IMR-90 (cell line): ENCODE data around the gene OR4C12.
"Not testable (repeated sequence)": the region's sequence is repeated elsewhere in the genome, so short reads cannot be mapped to it uniquely, and the experiment has no call there.

Experiments
- SMC3 ChIP-seq: fragments of 150-350 bp; IDR thresholded peaks from 2 replicates; pipeline ENCODE4 v1.6.1; 2016; ENCODE audit warnings: low read depth, mild to moderate bottlenecking, antibody characterized with exemption, low read length, moderate library complexity
- TF ChIP-seq, protein P1 (sequence below): conservative IDR thresholded peaks from 2 replicates; pipeline ENCODE4 v1.5.1; 2012; ENCODE audit warnings: mild to moderate bottlenecking, low read depth, low read length, improper control_type of control experiment
- TF ChIP-seq, protein P2 (sequence below): fragments of 150-350 bp; IDR thresholded peaks from 2 replicates; pipeline ENCODE4 v1.6.1; 2017; ENCODE audit warnings: mild to moderate bottlenecking, antibody characterized with exemption, low read length, low read depth

DNA sequence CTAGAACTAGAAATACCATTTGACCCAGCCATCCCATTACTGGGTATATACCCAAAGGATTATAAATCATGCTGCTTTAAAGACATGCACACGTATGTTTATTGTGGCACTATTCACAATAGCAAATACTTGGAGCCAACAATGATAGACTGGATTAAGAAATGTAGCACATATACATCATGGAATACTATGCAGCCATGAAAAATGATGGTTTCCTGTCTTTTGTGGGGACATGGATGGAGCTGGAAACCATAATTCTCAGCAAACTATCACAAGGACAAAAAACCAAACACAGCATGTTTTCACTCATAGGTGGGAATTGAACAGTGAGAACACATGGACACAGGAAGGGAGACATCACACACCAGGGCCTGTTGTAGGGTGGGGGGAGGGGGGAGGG lies 33.6 kb downstream of the OR4C12 start:
- TF ChIP-seq, protein P1, sequence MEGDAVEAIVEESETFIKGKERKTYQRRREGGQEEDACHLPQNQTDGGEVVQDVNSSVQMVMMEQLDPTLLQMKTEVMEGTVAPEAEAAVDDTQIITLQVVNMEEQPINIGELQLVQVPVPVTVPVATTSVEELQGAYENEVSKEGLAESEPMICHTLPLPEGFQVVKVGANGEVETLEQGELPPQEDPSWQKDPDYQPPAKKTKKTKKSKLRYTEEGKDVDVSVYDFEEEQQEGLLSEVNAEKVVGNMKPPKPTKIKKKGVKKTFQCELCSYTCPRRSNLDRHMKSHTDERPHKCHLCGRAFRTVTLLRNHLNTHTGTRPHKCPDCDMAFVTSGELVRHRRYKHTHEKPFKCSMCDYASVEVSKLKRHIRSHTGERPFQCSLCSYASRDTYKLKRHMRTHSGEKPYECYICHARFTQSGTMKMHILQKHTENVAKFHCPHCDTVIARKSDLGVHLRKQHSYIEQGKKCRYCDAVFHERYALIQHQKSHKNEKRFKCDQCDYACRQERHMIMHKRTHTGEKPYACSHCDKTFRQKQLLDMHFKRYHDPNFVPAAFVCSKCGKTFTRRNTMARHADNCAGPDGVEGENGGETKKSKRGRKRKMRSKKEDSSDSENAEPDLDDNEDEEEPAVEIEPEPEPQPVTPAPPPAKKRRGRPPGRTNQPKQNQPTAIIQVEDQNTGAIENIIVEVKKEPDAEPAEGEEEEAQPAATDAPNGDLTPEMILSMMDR = not testable (repeated sequence)
- not testable (repeated sequence) for TF ChIP-seq SMC3
- TF ChIP-seq, protein P2, sequence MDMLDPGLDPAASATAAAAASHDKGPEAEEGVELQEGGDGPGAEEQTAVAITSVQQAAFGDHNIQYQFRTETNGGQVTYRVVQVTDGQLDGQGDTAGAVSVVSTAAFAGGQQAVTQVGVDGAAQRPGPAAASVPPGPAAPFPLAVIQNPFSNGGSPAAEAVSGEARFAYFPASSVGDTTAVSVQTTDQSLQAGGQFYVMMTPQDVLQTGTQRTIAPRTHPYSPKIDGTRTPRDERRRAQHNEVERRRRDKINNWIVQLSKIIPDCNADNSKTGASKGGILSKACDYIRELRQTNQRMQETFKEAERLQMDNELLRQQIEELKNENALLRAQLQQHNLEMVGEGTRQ = not testable (repeated sequence)
